GM19238 (cell line): ENCODE data around the gene DNAJB11.
A peak's percentile ranks its signal among the peaks of the same experiment; 100 is the strongest.
"Not testable (repeated sequence)": the region's sequence is repeated elsewhere in the genome, so short reads cannot be mapped to it uniquely, and the experiment has no call there.

Experiments used
- DNase-seq: peaks from one replicate; pipeline ENCODE4 v3.0.0; 2011; ENCODE audit warnings: low spot score; ENCODE audit not compliant: insufficient read length

DNAJB11 gene

GRCh38 chr3:186617036-186617946 lies 46.8 kb downstream of the DNAJB11 start:
- DNase-seq, result peak; percentile 83

- DNase-seq, result no peak
Observed at GRCh38 chr3:186618318-186618938, 47.9 kb downstream of the DNAJB11 start.

- DNase-seq, result no peak
Observed at GRCh38 chr3:186619787-186620212, 49.3 kb downstream of the DNAJB11 start.

- no peak for DNase-seq
Observed at GRCh38 chr3:186620213-186621092, 49.9 kb downstream of the DNAJB11 start.

- no peak for DNase-seq
Observed at GRCh38 chr3:186621894-186622650, 51.6 kb downstream of the DNAJB11 start.

- DNase-seq, result no peak
Observed at GRCh38 chr3:186622651-186623310, 52.3 kb downstream of the DNAJB11 start.

- no peak for DNase-seq
Observed at GRCh38 chr3:186624598-186624997, 54.1 kb downstream of the DNAJB11 start.

GRCh38 chr3:186625600-186626042 lies 55.1 kb downstream of the DNAJB11 start:
- DNase-seq, result no peak

- no peak for DNase-seq
Observed at GRCh38 chr3:186626254-186626847, 55.8 kb downstream of the DNAJB11 start.

- DNase-seq, result no peak
Observed at GRCh38 chr3:186627852-186628414, 57.4 kb downstream of the DNAJB11 start.

- no peak for DNase-seq
Observed at GRCh38 chr3:186628756-186629155, 58.2 kb downstream of the DNAJB11 start.

GRCh38 chr3:186630950-186631641 lies 60.6 kb downstream of the DNAJB11 start:
- no peak for DNase-seq

GRCh38 chr3:186633481-186633880 lies 63.0 kb downstream of the DNAJB11 start:
- no peak for DNase-seq

GRCh38 chr3:186634207-186634606 lies 63.7 kb downstream of the DNAJB11 start:
- DNase-seq, result not testable (repeated sequence)
